BE2C (cell line): ENCODE measurements around the gene SLC35G3.
"Not testable (repeated sequence)": the region's sequence is repeated elsewhere in the genome, so short reads cannot be mapped to it uniquely, and the experiment has no call there.

ENCODE experiments used
- DNase-seq: peaks from one replicate; pipeline ENCODE4 v3.0.0-alpha.2; 2020
- H3K27me3 ChIP-seq: fragments of 250-450 bp; sonication (Bioruptor Pico); 2 replicates; pipeline ENCODE4 v1.5.1; 2020; ENCODE audit warnings: mild to moderate bottlenecking
- H3K36me3 ChIP-seq: fragments of 250-450 bp; sonication (Bioruptor Pico); 2 replicates; pipeline ENCODE4 v1.5.1; 2020; ENCODE audit warnings: mild to moderate bottlenecking
- H3K4me1 ChIP-seq: fragments of 250-450 bp; sonication (Bioruptor Pico); 2 replicates; pipeline ENCODE4 v1.5.1; 2020
- H3K4me3 ChIP-seq: 2 replicates; pipeline ENCODE4 v1.5.1; 2011; ENCODE audit warnings: low read depth, low read length
- H3K9me3 ChIP-seq: fragments of 250-450 bp; sonication (Bioruptor Pico); 2 replicates; pipeline ENCODE4 v1.5.1; 2020
- TF ChIP-seq, protein P1 (sequence below): IDR thresholded peaks from 2 replicates; pipeline ENCODE4 v1.5.1; 2012; ENCODE audit warnings: mild to moderate bottlenecking, low read depth, low read length

SLC35G3 gene

DNA sequence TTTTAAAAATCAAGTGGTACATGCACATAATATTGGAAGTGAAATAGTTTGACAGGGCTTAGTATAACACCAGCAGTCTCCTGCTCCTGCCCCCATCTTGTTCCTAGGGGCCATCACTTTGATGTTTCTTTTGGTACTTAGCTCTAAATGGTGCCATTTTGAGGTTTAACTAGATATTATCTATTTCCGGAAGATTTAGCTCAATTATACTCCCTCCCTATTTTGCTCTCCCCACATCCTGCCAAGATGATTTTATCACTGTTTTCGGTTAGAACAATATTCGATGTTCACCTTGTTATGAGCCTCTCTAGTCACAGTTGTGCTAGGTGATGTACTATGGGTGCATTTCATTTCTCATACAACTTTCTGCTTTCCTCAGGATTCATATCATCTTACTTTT lies 20.0 kb upstream of the SLC35G3 start:
- Histone ChIP-seq H3K4me3 (no peak overlapping the region), H3K9me3 (no peaks in the 10 kb centered on the region), H3K36me3 (no peaks in the 10 kb centered on the region), H3K27me3 (peaks cover 2% of the 10 kb centered on the region; the same call in 1 of the 2 replicates), H3K4me1 (no peaks in the 10 kb centered on the region)
- TF ChIP-seq, protein P1, sequence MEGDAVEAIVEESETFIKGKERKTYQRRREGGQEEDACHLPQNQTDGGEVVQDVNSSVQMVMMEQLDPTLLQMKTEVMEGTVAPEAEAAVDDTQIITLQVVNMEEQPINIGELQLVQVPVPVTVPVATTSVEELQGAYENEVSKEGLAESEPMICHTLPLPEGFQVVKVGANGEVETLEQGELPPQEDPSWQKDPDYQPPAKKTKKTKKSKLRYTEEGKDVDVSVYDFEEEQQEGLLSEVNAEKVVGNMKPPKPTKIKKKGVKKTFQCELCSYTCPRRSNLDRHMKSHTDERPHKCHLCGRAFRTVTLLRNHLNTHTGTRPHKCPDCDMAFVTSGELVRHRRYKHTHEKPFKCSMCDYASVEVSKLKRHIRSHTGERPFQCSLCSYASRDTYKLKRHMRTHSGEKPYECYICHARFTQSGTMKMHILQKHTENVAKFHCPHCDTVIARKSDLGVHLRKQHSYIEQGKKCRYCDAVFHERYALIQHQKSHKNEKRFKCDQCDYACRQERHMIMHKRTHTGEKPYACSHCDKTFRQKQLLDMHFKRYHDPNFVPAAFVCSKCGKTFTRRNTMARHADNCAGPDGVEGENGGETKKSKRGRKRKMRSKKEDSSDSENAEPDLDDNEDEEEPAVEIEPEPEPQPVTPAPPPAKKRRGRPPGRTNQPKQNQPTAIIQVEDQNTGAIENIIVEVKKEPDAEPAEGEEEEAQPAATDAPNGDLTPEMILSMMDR: no peak
- no peak for DNase-seq

DNA sequence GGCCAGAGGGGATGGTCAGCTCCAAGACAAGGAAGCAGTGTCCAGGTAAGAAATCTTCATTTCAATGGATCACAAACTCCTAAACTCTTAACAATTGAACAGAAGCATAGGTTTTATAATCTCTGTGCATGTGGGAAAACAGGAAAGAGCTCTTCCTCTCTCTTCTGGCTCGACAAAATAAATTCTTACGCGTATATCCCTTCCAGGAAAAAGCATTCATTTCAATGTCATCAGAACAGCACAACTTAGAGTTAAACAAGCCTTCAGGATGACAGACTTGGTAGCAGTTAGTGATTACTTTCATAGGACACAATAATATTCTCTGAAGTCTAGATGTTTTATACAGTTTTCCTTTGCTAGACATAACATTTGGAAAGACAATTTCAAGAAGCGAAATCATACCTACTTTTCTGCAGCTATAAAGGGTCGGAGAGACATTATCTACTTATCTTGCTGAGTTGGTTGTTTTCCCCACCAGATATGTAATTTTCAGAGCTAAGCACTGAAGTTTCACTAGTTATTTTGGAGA lies 19.3 kb upstream of the SLC35G3 start:
- H3K4me3 ChIP-seq: no peak overlapping the region
- H3K9me3 ChIP-seq: no peaks in the 10 kb centered on the region
- DNase-seq: no peak
- H3K36me3 ChIP-seq: no peaks in the 10 kb centered on the region
- TF ChIP-seq, protein P1: no peak
- H3K4me1 ChIP-seq: no peaks in the 10 kb centered on the region
- peaks cover 2% of the 10 kb centered on the region; the same call in 1 of the 2 replicates for H3K27me3 ChIP-seq

DNA sequence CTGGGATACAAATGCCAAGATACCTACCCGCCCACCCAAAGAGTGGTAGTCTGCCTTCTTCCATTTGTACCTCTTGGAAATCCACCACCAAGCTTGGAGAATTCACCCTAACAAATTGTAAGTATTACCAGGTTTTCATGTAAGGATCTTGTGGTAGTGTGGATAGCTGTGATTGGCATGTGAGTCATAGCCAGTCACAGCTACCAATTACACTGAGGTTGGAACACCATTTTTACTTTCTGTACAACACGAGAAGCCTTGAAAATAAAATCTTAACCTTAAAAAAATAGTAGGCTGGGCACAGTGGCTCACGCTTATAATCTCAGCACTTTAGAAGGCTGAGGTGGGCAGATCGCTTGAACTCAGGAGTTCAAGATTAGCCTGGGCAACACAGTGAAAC lies 18.5 kb upstream of the SLC35G3 start:
- H3K27me3 ChIP-seq: peaks cover 2% of the 10 kb centered on the region; the same call in 1 of the 2 replicates
- no peaks in the 10 kb centered on the region for H3K4me1 ChIP-seq
- H3K9me3 ChIP-seq: no peaks in the 10 kb centered on the region
- no peaks in the 10 kb centered on the region for H3K36me3 ChIP-seq
- TF ChIP-seq, protein P1: no peak
- no peak overlapping the region for H3K4me3 ChIP-seq
- no peak for DNase-seq

DNA sequence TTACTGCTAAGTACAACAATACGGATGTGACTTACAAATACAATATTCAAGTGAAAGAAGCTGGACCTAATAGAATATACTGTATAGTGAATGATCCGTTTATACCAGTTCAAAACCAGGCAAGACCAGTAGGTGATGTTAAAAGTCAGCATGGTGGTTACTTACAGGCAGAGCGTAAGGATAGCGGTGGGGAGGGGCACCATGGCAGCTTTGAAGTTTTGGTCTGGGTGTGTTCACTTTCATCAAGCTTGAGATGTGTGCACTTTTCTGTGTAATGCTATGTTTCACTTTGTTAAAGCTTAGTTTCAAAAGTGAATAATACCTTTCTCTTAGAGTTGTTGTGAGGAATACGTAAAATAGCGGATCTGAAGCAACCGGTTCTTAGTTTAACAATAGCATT lies 16.5 kb upstream of the SLC35G3 start:
- H3K4me1 ChIP-seq: no peaks in the 10 kb centered on the region
- no peaks in the 10 kb centered on the region for H3K36me3 ChIP-seq
- peaks cover 2% of the 10 kb centered on the region; the same call in 1 of the 2 replicates for H3K27me3 ChIP-seq
- TF ChIP-seq, protein P1: no peak
- DNase-seq: no peak
- no peaks in the 10 kb centered on the region for H3K9me3 ChIP-seq
- H3K4me3 ChIP-seq: no peak overlapping the region

DNA sequence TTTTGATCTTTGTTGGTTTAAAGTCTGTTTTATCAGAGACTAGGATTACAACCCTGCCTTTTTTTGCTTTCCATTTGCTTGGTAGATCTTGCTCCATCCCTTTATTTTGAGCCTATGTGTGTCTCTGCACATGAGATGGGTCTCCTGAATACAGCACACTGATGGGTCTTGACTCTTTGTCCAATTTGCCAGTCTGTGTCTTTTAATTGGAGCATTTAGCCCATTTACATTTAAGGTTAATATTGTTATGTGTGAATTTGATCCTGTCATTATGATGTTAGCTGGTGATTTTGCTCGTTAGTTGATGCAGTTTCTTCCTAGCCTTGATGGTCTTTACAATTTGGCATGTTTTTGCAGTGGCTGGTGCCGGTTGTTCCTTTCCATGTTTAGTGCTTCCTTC lies 8.4 kb upstream of the SLC35G3 start:
- H3K27me3 ChIP-seq, H3K9me3 ChIP-seq, DNase-seq, H3K4me3 ChIP-seq, H3K36me3 ChIP-seq, H3K4me1 ChIP-seq: not testable (repeated sequence)

DNA sequence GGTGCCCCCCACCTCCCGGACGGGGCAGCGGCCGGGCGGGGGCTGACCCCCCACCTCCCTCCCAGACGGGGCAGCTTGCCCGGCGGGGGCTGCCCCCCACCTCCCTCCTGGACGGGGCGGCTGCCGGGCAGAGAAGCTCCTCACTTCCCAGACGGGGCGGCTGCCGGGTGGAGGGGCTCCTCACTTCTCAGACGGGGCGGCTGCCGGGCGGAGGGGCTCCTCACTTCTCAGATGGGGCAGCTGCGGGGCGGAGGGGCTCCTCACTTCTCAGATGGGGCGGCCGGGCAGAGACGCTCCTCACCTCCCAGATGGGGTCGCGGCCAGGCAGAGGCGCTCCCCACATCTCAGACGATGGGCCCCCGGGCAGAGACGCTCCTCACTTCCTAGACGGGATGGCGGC lies 869 bp upstream of the SLC35G3 start:
- DNase-seq, H3K4me1 ChIP-seq, H3K36me3 ChIP-seq, H3K9me3 ChIP-seq, H3K27me3 ChIP-seq, H3K4me3 ChIP-seq: not testable (repeated sequence)

DNA sequence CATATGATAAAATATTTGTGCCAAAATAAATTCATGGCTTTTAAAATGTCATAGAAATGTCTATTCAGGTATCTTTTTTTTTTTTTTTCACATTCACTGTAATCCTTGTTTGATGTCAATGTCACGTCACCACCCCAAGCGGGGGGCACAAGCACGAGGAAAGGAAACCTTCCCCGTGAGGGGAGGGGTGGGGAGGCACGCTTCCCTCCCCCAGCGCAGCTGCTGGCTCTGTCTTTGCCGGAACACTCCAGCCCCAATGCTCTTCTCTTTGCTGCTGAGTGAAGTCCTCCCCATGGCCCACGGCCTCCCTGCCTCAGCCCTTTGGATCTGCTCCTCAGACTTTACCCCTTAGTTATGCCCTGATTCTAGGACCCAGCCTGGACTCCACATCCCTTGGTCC lies 1.5 kb downstream of the SLC35G3 start:
- TF ChIP-seq, protein P1: no peak
- Histone ChIP-seq H3K9me3 (no peaks in the 10 kb centered on the region), H3K4me3 (no peak overlapping the region), H3K27me3 (peaks cover 11% of the 10 kb centered on the region), H3K4me1 (no peaks in the 10 kb centered on the region), H3K36me3 (no peaks in the 10 kb centered on the region)
- no peak for DNase-seq
